A172 (cell line): Measurements from ENCODE around the gene GULP1. TPM values are rescaled to one million over a fixed set of nuclear protein-coding genes. Genes with fewer than 3 reads are reported as not detected.
"Not testable (repeated sequence)": the region's sequence is repeated elsewhere in the genome, so short reads cannot be mapped to it uniquely, and the experiment has no call there.

ENCODE experiments used
- DNase-seq: peaks from one replicate; pipeline ENCODE4 v3.0.0-alpha.2; 2015; ENCODE audit warnings: low spot score
- total RNA-seq: library from RNA; depleted of rRNA; stranded (reverse); fragments of >200 nt; shearing (Covaris generic); gene quantifications from 2 replicates; pipeline ENCODE4 v1.2.3, GENCODE V29; 2014

GULP1 gene
- total RNA-seq, 1 experiment from 2014 or later: 320 TPM

DNA sequence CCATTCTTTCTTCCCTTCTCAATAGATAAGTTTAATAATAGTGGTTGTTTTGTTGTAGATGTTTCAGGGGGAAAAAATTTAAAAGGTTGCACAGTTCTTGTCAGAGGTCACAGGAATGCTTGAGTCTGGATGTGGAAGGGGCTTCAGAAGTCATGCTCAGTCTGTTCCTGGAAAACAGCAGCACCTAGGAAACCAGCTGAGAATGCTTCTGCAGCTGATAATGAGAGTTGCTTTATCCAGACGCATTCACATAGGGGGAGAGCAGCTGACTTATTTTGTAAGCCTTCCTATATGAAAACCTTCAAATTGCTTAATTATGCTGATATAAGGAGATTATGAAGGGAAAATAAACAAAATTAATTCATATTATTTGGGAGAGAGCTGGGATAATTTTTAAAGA is 235.5 kb downstream of the GULP1 start:
- DNase-seq: no peak

DNA sequence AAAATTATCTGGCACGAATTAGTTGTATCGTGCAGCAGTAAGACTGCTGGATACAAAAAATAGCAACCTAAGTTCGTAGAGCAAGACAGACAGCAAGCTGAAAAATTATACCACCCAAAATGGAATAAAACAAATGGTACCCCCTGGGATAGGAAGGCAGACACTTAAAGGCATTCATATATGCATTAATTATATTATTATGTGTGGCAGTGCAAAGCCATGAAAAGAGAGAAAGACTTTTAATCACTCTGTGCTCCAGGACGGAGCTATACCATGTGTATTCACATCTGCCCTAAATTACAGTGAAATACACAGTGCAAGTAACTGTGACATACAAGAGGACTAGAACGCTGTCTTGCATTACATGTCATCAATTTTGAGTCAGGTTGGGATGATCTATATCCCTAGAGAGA is 235.9 kb downstream of the GULP1 start:
- DNase-seq: no peak

DNA sequence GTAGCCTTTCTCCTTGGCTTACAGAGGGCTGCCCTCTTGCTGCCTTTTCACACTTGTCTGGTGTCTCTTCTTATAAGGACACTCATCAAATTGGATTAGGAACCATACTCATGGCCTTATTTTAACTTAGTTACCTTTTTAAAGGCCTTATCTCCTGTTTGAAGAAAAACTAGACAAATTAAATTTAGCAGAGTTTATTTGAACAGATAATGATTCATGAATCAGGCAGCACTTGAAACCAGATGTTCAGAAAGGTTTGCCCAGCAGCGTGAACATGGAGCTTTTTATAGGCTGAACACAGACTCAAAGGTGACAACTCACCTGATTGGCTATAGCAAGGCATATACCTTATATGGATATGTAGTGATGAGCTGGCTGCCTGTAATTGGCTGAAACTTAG is 238.0 kb downstream of the GULP1 start:
- DNase-seq: no peak

DNA sequence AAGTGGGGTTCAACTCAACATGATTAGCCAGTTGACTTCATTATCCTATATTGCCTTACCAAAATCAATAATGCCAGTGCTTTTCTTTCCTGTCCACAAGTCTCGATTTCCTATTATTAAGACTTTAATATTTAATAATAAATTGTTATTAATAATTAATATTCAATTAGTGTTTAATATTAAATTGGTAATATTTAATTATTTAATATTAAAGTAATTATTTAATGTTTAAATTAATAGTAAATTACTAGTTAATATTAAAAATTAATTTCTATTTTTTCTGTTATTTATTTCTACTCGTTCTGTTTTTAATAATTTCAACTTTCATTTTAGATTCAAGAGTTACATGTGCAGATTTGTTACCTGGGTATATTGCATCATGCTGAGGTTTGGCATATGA is 243.2 kb downstream of the GULP1 start:
- DNase-seq: no peak

GRCh38 chr2:188551671-188552070 is 260.0 kb downstream of the GULP1 start:
- DNase-seq: no peak

GRCh38 chr2:188557081-188557480 is 265.4 kb downstream of the GULP1 start:
- DNase-seq: no peak

GRCh38 chr2:188559455-188559854 is 267.8 kb downstream of the GULP1 start:
- not testable (repeated sequence) for DNase-seq

GRCh38 chr2:188561473-188561979 is 269.9 kb downstream of the GULP1 start:
- no peak for DNase-seq

GRCh38 chr2:188569431-188570165 is 277.9 kb downstream of the GULP1 start:
- DNase-seq: no peak

DNA sequence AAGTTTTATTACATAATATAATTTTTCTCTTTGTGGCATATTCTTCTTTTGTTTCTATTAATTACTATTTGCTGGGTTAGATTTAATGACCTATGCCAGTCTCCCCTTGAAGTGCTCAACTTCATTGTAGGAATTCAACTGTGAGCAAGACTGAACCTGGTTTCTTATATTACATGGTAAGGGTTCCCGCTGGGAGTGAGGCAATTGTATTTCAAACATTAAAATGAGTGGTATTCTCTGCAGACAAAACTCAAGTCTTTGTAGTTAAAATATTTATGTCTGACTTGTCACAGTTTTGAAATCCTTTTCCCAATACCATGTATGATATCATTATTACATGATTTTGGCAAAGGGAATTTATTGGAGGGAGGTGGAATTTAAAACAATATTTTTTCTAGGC is 278.7 kb downstream of the GULP1 start:
- DNase-seq: no peak

- DNase-seq: no peak
These were observed 280.0 kb downstream of the GULP1 start for GRCh38 chr2:188571543-188572303.

GRCh38 chr2:188572592-188572991 is 280.9 kb downstream of the GULP1 start:
- DNase-seq: no peak

- no peak for DNase-seq
These were observed 281.8 kb downstream of the GULP1 start for GRCh38 chr2:188573453-188573852.

DNA sequence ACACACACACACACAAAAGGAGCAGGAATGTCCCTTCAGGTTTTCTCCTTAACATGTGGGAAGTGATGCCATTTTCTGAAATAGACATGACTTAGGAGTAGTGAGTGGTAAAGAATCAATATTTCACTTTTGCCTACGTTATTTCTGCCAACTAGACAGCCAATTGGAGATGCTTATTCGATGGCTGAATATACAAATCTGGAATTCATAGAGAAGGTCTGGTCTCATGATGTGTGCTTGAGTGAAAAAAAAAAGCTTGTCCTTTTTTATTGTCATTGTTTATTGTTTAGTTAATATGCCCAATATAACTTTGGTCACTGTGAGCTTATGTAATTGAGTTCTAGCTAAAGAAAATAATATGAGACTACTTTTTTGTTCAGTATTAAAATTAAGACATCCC is 284.3 kb downstream of the GULP1 start:
- DNase-seq: no peak

DNA sequence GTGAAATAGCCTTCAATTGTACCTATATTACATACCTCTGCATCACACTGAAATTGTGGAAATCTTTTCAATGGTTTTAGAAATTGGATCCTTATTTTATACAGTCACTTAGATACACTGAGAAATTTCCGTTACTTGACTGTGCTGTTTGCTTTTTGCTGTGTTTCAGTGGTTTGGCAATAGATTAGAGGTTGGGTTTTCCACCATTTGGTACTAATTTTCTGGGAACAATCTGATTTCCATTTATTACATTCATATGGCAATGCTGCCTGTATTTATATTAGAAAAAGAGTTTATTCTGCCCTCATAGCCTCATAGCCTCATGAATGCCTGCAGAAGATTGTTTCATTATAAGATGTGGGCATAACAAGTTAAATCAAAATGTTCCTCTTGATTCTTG is 285.0 kb downstream of the GULP1 start:
- no peak for DNase-seq

DNA sequence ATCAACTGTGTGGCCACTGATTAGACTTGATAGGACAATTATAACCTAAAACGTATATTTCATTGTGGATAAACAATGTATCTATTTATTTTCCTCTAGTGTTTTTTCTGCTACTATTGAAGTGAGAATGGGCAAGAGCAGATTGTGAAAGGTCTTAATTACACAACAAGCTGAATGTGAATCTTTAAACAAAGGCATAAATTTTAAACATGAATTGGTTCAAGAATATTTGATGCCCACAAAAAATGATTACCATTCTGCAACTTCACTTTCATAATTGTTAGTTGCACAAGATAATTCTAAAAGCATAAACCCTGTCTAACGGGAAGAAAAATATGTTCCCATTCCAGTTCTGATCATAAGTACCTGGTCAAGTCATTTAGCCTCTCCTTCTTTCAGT is 285.6 kb downstream of the GULP1 start:
- DNase-seq: no peak

DNA sequence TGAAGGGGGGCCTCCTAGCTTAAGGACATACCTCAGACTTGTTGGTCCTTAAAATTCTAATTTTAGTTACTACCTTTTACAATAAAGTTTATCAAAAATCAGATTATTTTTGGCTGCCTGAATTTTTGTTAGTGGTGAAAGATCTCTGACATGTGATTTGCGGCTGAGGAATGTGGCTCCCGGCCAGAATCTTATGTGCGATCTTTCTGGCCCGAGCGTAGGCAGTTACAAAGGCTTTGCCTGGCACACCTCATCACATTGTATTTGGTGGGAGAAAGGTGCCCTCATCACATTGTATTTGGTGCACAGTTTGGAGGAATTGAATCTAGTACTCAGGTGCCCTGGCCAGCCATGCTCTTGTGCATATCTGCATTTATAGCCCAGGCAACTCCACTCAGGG is 289.1 kb downstream of the GULP1 start:
- DNase-seq: no peak

DNA sequence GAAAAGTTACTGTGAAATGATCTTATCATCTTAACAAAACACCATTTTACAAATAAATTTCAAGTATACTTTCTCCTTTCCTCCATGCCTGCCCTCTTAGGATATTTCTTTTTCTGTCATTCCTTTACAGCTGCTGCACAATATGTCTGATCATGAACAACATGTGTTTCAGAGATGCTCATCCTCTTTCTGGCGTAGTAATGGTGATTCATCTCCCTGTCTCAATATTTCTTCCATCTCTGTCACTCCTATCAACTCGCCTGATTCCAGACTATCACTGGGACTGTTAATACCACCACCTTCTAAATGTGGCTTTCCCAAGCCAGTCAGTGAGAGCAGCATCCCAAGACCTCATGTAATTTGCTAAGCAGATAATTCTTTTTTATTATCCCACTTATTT is 290.5 kb downstream of the GULP1 start:
- DNase-seq: no peak

DNA sequence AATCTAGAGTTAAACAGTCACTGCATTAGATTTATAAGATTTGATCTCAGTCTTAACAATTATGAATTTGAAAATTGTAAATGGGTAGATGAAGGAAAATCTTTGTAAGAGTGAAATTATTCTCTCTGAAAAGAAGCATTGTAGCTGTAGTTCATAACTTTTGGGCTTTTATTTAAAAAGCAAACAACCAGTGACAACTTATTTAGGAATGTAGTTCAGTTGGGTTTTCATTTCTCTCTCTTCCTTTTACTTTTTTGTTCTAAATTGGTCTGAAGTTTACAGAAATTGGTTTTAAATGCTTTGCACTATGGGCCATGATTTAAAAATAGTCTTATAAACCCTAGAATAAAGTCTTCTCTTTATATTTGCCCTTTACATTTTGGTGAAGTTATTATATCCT is 296.6 kb downstream of the GULP1 start:
- DNase-seq: no peak

DNA sequence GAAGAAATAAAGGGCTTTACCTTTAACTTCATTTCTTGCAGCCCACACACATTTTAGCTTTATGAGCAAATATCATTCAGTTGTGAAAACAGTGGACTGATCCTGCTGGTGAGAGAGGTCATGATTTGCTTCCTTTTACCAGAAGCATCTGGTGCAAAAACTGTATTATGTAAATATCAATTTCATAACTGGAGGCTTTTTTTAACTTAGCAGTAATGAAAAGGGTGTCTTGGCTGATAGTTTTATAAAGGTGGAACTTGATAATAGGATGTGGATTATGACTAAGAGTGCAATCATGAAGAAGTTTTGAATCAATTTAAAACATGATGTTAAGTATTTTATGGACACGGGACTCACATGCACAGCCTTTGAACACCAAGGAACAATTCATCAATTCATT is 304.4 kb downstream of the GULP1 start:
- DNase-seq: no peak

DNA sequence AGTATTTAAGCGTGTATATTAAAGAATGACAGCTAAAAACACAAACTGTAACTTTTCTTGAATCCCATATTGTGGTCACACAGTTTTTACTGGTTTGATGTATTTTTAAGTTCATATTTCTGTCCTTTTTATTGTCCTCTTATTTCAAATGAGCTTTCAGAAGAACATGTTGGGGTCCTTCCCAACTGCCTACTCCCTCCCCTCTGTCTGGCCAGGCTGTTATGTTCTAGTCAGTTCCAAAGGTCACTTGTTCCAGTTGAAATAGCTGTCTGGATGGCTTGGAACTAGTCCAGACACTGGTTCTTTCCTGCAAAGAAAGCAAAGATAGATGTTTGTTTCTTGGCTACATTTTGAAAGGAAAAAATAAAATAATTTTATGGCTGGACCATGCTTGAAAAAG is 306.9 kb downstream of the GULP1 start:
- DNase-seq: no peak

- DNase-seq: no peak
These were observed 307.5 kb downstream of the GULP1 start for GRCh38 chr2:188599140-188599539.

DNA sequence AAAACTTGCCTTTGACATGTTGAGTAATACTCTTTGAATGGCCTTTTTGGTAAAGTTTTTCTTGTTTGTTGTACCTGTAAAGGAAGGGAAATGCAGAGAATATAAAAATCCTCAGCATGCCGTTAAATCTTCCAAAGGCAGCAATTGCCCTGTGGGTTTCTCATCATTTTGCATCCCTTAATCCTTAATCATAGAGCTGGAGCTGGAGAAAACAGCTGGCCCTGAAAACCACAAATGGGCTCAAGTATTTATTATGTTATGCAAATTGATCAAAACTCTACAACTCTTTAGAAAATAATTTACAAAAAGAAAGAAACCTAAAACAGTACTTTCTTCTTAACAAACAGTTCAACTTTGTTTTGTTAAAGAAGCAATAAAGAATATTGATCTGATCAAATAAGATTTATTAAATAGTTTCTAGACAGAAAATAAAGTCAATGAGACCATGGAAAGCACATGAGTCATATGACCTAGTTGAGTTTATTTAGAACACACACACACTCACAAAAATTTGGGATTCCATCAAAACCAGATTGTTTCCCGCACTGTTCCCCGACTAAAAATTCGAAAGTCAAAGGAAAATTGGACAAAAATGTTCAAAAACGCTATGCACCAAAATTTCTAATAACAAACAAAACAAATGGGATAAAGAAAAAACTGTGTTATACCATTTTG is 309.0 kb downstream of the GULP1 start:
- no peak for DNase-seq
